KMS-11 (cell line): Measurements from ENCODE around the gene NETO1.

ENCODE experiments used
- H2AFZ ChIP-seq: fragments of 200-600 bp; sonication (generic); 2 replicates; pipeline ENCODE4 v1.6.1; 2016; ENCODE audit warnings: antibody characterized with exemption, mixed run types, low read depth
- H3K27ac ChIP-seq: fragments of 200-600 bp; sonication (generic); 2 replicates; pipeline ENCODE4 v1.6.1; 2016; ENCODE audit warnings: mild to moderate bottlenecking, mixed run types
- H3K27me3 ChIP-seq: fragments of 200-600 bp; sonication (generic); 2 replicates; pipeline ENCODE4 v1.6.1; 2017; ENCODE audit warnings: mild to moderate bottlenecking, low read depth, mixed run types, moderate library complexity; ENCODE audit not compliant: insufficient read depth
- H3K36me3 ChIP-seq: fragments of 200-600 bp; sonication (generic); 2 replicates; pipeline ENCODE4 v1.6.1; 2017; ENCODE audit warnings: mild to moderate bottlenecking, mixed run types; ENCODE audit not compliant: insufficient read depth
- H3K4me1 ChIP-seq: fragments of 200-600 bp; sonication (generic); 2 replicates; pipeline ENCODE4 v1.6.1; 2016; ENCODE audit warnings: mild to moderate bottlenecking, low read depth, mixed run types; ENCODE audit not compliant: poor library complexity, severe bottlenecking
- H3K4me2 ChIP-seq: fragments of 200-600 bp; sonication (generic); 2 replicates; pipeline ENCODE4 v1.7.0; 2016; ENCODE audit warnings: mild to moderate bottlenecking, mixed run types
- H3K4me3 ChIP-seq: fragments of 200-600 bp; sonication (generic); IDR thresholded peaks from 2 replicates; pipeline ENCODE4 v1.6.1; 2017; ENCODE audit warnings: low read depth, low read length, mixed read lengths; ENCODE audit not compliant: insufficient read depth
- H3K79me2 ChIP-seq: fragments of 200-600 bp; sonication (generic); 2 replicates; pipeline ENCODE4 v1.6.1; 2016; ENCODE audit warnings: low read depth, mixed run types; ENCODE audit not compliant: insufficient read depth
- H3K9ac ChIP-seq: fragments of 200-600 bp; sonication (generic); 2 replicates; pipeline ENCODE4 v1.6.1; 2016; ENCODE audit warnings: mild to moderate bottlenecking, mixed run types
- H4K20me1 ChIP-seq: fragments of 200-600 bp; sonication (generic); 2 replicates; pipeline ENCODE4 v1.6.1; 2016; ENCODE audit warnings: mild to moderate bottlenecking, mixed run types; ENCODE audit not compliant: insufficient read depth
- CTCF ChIP-seq: fragments of 200-600 bp; sonication (generic); conservative IDR thresholded peaks from 2 replicates; pipeline ENCODE4 v1.6.1; 2017; ENCODE audit warnings: low read depth, mild to moderate bottlenecking, antibody characterized with exemption, low read length, moderate library complexity, mixed read lengths

Gene NETO1

GRCh38 chr18:72783530-72783929 is 84.3 kb downstream of the NETO1 start:
- Histone ChIP-seq H3K4me1 (no peaks in the 10 kb centered on the region), H3K36me3 (no peaks in the 10 kb centered on the region)

GRCh38 chr18:72774914-72775313 is 92.9 kb downstream of the NETO1 start:
- H3K4me3 ChIP-seq, result no peak overlapping the region
- H3K79me2 ChIP-seq, result no peaks in the 10 kb centered on the region
- no peak overlapping the region for H3K4me2 ChIP-seq
- TF ChIP-seq CTCF, result no peak
- H3K27ac ChIP-seq, result no peak overlapping the region
- no peaks in the 10 kb centered on the region for H4K20me1 ChIP-seq
- H3K36me3 ChIP-seq, result no peaks in the 10 kb centered on the region
- no peak overlapping the region for H3K9ac ChIP-seq
- H2AFZ ChIP-seq, result no peak overlapping the region
- no peaks in the 10 kb centered on the region for H3K4me1 ChIP-seq
- H3K27me3 ChIP-seq, result no peaks in the 10 kb centered on the region

More at GRCh38 chr18:72783530-72783929, 84.3 kb downstream of the NETO1 start:
- Histone ChIP-seq H3K4me3 (no peak overlapping the region), H3K27ac (no peak overlapping the region), H3K79me2 (no peaks in the 10 kb centered on the region), H2AFZ (no peak overlapping the region), H3K4me2 (no peak overlapping the region), H3K27me3 (no peaks in the 10 kb centered on the region), H4K20me1 (no peaks in the 10 kb centered on the region), H3K9ac (no peak overlapping the region)
- no peak for TF ChIP-seq CTCF

DNA sequence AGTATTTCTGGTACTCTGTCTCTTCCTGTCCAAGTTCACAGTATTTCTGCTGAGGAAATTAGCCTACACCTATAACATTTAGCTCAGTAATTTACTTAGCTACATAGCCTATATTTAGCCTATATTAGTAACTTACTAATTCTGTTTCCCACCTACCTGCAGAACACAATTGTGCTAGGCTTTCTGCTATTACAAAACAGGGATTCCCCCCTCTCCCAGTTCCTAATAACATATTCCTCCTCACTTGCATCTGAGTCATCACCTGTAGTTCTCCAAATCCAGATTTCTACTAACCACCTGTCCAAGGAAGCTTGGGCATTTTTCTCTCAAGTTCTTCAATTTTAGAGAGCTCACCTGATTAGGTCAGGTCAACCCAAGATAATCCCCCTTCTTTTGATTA is 94.9 kb downstream of the NETO1 start:
- H3K27ac ChIP-seq, result no peak overlapping the region
- H2AFZ ChIP-seq, result no peak overlapping the region
- H3K4me2 ChIP-seq, result no peak overlapping the region
- H3K79me2 ChIP-seq, result no peaks in the 10 kb centered on the region
- H3K9ac ChIP-seq, result no peak overlapping the region
- H4K20me1 ChIP-seq, result no peaks in the 10 kb centered on the region
- TF ChIP-seq CTCF, result no peak
- H3K4me3 ChIP-seq, result no peak overlapping the region
- no peaks in the 10 kb centered on the region for H3K27me3 ChIP-seq
- H3K36me3 ChIP-seq, result no peaks in the 10 kb centered on the region
- no peaks in the 10 kb centered on the region for H3K4me1 ChIP-seq

- no peak overlapping the region for H2AFZ ChIP-seq
- no peaks in the 10 kb centered on the region for H3K79me2 ChIP-seq
- H3K36me3 ChIP-seq, result no peaks in the 10 kb centered on the region
- no peak overlapping the region for H3K4me3 ChIP-seq
- no peaks in the 10 kb centered on the region for H3K27me3 ChIP-seq
- H3K4me1 ChIP-seq, result no peaks in the 10 kb centered on the region
- no peak overlapping the region for H3K4me2 ChIP-seq
- TF ChIP-seq CTCF, result no peak
- H3K27ac ChIP-seq, result no peak overlapping the region
- no peak overlapping the region for H3K9ac ChIP-seq
- H4K20me1 ChIP-seq, result no peaks in the 10 kb centered on the region
These were observed 99.0 kb downstream of the NETO1 start for GRCh38 chr18:72768681-72769229.
